ENCODE data around the gene PRMT1.

- TF ChIP-seq CTCF (IDR thresholded peaks at IDR 0.05) (no peak), POLR2A (IDR thresholded peaks at IDR 0.05) (no peak)
Measured at GRCh38 chr19:49665036-49665350, 12.1 kb upstream of the PRMT1 start.
